Upper lobe of left lung (tissue), 4 donors: ENCODE data around the gene CBL.

Experiments
- POLR2AphosphoS5 ChIP-seq, 2 donors: sonication (generic); formaldehyde crosslinking; IDR thresholded peaks; one replicate each; pipeline ENCODE4 v1.5.1; 2017; ENCODE audit warnings: antibody characterized with exemption in 2 of 2
- TF ChIP-seq, protein P1 (sequence below), 6 experiments: fragments of 450-650 bp in 4 of 6; fragments of 200-600 bp in 2 of 6; sonication (generic) in 2 of 6; IDR thresholded peaks; one replicate each; pipeline ENCODE4 v1.5.1; 2016 to 2019; ENCODE audit warnings: antibody characterized with exemption in 6 of 6

DNA sequence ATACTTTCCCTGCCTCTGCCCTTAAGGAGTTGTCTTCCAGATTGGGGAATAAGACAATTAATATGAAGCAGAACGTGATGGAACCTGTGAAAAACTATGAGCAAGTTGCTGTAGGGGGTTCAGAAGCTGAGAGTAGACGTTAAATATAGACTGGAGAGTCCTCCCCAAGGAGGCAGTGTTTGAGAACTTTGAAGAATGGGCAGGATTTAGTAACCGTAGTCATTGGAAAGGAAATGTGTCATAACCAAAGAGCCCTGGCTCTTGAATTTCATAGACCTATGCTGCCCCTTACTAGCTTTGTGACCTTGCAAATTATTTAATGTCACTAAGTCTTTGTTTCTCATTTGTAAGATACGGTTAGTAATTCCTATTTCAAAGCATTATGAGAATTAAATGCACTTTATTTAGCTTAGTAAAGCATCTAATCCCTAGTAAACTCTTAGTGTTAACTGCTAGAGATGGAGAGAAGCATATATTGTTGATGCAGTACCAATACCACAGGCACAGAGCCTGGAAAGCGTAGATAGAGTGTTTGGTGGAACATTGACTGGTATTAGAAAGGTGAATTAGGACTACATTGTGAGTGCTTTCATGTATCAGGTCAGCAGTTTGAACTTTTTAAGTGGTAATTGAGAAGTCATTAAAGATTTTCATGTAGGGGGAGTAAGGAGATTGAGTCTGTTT, 56.7 kb downstream of the CBL start:
- TF ChIP-seq, protein P1, sequence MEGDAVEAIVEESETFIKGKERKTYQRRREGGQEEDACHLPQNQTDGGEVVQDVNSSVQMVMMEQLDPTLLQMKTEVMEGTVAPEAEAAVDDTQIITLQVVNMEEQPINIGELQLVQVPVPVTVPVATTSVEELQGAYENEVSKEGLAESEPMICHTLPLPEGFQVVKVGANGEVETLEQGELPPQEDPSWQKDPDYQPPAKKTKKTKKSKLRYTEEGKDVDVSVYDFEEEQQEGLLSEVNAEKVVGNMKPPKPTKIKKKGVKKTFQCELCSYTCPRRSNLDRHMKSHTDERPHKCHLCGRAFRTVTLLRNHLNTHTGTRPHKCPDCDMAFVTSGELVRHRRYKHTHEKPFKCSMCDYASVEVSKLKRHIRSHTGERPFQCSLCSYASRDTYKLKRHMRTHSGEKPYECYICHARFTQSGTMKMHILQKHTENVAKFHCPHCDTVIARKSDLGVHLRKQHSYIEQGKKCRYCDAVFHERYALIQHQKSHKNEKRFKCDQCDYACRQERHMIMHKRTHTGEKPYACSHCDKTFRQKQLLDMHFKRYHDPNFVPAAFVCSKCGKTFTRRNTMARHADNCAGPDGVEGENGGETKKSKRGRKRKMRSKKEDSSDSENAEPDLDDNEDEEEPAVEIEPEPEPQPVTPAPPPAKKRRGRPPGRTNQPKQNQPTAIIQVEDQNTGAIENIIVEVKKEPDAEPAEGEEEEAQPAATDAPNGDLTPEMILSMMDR (IDR thresholded peaks at IDR 0.05), result no peak
- no peak for TF ChIP-seq POLR2AphosphoS5 (IDR thresholded peaks at IDR 0.05)
